Fibroblast of skin of right quadriceps (primary cell): ENCODE measurements around the gene DAW1.

Source experiments
- DNase-seq: peaks from one replicate; pipeline ENCODE4 v3.0.0-alpha.2; 2013

Gene DAW1

DNA sequence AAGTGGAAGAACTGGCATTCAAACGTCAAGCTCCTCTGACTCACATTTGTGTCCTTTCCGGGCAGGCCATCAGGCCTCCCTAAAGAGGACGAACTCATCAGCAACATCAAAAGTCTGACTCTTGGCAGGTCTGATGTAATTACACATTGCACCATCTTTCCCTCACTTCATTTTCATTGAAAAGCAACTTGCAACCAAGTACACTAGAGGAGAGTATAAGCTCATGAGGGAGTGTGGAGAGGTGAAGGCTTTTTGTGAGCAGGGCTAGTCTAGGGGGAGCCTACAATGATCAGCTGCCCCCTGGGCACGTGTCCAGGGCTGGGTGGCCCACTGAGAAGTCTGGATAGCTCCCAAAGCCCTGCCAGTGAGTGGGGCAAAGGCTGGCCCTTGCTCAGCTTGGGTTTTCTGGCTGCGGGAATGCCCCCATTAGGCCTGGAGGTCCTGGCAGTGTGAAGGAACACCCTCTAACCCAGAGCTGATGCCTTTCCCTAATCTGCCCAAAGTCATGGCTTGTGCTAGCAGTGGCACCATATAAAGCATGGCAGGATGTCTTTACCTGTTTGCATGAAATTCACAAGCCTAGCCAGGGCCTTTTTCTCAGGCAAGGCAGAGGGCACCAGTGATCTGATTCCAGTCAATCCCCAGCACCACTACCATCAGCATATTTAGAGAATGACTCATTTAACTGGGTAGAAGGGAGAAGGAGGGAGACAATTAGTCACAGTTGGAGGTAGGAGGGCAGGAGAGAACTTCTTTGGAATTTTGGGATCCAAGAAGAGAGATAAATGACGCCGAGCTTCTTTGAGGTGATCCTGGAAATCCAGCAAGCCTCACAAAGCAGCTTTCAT is 8.5 kb upstream of the DAW1 start:
- peak; percentile 79 for DNase-seq

DNA sequence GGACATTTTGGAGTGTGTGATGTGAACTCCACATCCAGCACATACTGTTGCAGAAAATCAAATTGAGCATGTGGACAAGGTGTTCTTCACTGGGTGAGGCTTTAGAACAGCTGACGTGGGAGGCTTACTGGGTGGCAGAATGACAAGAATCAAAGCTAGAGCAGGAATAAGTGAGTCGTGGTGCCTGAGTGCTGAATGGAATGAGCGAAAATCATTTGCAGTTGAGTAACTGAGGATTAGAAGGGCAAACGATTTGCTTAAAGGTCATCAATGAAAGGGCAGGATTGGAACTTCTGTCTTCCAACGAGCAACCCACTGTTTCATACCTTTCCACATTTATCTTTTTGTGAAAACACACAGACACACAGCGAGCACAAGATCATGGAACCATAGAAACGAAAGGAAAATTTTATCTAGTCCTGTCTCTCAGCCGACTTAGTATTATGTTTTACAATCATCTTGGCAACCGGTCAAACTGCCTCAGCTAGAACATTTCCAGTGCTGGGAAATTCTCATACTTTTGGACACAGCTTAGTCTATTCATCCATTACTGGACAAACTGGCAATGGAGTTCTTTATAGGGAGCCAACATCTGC is 7.2 kb upstream of the DAW1 start:
- peak; percentile 34 for DNase-seq

DNA sequence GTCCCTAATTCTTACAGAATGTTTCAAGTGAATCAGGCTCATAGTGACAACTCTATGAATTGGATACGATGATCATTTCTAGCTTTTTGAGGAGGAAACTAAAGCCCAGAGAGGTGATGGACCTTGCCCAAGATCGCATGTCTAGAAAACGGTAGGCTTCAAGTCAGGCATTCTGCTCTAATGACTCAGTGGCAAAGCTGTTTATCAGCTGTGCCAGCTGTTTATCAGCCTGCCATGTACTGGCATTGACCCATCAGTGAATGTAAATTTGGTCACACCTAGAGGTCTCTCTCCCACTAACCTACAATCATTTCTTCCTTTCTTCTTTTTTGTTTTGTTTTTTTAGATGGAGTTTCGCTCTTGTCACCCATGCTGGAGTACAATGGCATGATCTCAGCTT is 6.1 kb upstream of the DAW1 start:
- DNase-seq: no peak

DNA sequence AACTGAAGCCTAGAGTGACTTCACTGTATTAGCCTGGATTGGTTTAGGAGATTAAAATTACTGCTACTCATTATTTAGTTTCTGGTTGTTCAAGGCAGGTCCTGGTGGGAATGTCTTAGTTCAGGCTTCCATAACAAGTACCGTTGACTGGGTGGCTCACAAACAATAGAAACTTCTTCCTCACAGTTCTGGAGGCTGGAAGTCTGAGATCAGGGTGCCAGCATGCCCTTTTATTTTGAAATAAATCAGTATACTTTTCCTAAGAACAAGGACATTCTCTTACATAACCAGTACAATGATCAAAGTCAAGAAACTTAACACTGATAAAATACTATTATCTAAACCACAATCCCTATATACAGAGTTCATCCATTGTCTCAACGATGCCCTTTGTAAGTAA is 4.0 kb upstream of the DAW1 start:
- no peak for DNase-seq

DNA sequence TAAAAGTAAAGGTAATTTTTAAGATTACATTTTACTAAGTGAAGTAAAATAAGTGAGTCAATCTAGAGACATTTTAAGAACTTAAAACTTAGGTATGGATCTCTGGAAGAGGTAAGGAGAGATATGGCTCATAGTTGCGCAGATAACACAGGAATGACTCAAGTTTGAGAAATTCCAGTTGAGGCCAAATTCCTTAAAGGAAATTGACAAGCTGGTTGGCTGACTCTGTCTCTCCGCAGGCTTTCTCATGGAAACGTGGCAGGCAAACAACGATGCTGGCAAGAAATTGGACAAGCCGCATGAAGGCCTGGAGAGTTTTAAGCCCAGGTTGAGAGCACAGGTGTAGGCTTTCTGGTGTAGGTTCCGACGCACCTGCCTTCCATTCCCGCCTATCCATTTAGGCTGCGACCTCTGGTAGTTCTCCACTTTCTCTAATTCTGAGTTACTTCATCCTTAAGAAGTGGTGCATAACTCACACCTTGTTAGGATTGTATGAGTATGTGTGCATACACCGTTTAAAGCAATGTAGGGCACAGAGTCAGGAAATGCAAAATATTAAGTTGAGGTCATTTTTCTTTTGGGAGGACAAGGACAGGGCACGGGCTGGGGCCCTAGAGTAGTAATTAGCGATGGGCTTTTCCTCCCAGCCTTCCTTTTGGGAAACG is 589 bp upstream of the DAW1 start:
- peak; percentile 79 for DNase-seq

DNA sequence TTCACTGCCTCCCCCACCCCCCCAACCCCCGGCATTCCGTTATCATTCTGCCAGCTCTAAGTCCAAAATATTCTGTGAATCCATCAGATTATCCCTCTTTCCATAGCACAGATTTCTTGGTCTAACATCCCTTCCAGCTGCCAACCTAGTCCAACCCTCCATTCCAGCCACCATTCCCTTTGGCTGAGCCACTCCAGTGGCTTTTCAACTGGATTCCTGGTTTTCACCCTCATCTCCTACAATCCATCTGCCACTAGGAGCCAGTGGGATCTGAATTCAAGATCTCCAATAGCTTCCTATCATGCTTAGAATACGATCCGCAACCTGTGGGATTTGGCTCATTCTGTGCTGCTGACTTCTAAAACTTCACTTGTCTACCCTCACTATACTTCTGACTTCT is 1.2 kb downstream of the DAW1 start:
- DNase-seq: no peak

DNA sequence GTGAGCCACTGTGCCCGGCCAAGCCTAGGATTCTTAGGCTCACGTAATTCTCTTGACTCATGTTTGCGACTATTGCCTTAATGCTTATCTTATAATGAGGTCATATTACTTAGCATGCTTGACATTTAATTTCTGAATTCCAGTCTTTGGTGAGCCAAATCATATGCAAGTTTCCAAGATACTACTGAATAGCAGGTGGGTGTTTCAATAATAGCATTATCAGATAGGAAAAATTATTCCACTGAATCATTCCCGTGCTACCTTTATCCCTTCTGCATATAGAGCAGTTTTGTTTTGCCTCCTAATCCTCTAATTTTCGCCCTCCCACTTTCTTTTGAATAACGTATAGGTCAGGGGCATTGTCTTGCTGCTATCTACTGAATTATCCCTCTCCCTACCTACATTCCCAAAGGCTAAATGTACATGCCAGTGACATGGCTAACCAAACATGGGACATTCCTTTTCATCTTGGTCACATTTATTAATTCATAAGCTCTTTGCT is 4.9 kb downstream of the DAW1 start:
- DNase-seq: no peak

DNA sequence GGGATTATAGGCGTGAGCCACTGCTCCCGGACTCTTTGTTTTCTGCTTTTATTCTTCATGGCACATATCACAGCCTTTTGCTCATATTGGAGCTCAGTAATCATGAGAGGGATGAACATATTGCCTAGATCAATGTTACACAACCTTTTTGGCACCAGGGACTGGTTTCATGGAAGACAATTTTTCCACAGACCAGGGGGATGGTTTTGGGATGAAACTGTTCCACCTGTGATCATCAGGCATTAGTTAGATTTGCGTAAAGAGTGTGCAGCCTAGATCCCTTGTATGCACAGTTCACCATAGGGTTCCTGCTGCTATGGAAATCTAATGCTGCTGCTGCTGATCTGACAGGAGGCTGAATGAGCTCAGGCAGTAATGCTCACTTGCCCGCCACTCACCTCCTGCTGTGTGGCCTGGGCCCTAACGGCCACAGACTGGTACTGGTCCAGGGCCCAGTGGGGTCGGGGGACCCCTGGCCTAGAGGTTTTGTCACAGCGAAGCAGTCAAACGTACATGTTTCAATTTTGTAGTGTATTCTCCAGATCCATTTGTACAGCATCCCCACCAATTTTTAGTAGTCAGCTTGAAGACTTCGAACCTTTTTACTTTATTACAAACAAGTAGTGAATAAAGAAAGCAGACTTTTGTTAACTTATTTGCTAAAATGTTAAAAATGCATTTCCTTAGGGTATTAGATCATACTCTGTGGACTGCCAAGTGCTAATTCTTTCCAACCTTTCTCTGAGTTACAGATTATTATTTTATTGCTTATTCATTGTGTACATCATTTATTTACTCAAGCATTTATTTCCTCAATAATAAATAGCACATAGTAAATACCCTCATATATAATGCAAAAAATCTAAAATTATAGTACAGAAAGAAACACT is 6.2 kb downstream of the DAW1 start:
- no peak for DNase-seq

DNA sequence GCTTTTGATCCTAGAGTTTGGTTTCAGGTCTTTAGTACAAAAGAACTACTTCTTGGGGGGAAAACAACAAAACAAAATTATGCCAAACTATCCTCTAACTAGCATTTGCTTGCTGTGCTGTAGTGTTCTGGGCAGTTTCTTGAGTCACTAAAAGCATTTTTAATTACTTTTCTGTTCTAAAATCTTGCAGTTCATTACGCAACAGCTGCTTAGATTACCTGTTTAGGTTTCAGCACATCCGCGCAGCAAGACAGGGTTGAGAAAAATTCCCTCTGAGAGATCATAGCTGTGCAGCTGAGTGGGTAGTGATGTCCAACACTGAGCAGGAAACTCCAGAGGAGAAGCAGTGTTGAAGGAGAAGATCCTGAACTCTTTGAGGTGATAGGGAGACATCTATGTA is 9.0 kb downstream of the DAW1 start:
- DNase-seq: no peak

DNA sequence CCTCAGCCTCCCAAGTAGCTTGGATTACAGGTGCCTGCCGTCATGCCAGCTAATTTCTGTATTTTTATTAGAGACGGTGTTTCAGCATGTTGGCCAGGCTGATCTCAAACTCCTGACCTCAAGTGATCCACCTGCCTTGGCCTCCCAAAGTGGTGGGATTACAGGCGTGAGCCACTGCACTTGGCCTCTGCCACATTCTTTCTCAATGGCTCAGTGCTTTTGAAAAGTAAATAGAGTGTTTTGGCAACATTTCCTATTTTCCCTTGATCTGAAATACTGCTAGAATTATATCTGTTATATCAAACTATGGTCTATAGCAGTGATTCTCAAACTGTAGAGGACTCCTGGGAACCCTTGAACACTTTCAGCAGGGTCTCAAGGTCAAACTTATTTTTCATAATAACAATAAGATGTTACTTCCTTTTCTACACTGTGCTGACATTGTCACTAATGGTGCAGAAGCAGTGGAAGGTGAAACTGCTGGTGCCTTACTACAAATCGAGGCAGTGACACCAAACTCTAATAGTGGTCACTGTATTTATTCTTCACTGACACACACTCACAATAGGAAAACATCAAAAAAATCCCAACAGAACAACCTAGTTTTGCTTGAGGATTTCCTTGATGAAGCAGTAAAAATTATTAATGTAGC is 10.6 kb downstream of the DAW1 start:
- no peak for DNase-seq

DNA sequence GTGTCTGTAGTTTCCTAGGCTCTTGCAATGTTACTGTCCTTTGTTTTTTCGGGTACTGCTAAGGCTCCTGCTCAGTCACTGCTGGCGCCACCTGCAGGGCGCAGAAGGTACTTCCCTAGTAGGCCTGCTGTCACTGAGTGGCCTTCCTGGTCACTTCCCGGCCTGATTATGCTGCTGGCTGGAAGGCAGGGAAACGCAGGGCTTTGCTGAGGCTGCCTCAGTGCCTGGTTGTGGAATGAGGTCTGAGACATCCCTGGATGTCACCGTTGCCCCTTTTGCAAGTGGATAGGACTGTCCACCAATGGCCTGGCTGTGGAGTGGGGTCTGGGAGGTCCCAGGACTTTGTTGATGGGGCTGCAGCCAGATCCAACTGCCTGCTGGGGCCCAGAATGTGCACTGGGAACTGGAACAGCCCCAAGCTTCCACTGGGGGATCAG is 13.1 kb downstream of the DAW1 start:
- peak; percentile 55 for DNase-seq

DNA sequence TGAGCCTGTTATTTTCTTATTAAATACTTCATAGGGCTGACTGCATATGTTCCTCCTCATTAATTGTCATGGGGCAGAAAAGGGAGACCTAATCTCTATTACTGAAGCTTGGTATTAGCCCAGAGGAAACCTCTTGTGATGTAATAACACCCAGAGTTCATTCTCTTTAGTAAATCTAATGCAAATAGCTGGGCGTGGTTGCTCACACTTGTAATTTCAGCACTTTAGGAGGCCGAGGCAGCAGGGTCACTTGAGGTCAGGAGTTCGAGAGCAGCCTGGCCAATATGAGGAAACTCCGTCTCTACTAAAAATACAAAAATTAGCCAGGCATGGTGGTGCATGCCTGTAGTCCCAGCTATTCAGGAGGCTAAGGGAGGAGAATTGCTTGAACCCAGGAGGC is 14.7 kb downstream of the DAW1 start:
- no peak for DNase-seq

DNA sequence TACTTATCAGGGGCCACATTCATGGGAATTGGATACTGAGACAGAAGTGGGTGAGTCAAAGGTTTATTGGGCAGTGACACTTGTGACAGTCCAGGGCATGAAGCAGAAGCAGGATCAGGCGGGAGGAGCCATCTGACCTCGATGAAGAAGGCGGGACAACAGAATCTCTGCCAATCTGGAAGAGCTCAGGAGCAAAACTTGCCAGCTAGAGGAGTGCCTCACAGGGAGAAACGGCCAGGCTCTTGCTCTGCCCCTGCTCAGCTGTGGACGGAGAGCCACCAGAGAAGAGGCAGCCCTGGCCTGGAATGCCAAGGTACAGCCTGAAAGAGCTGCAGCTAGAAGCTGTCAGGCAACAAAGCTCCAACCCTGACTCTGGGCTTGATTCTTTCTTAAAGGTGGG is 16.9 kb downstream of the DAW1 start:
- DNase-seq: no peak

DNA sequence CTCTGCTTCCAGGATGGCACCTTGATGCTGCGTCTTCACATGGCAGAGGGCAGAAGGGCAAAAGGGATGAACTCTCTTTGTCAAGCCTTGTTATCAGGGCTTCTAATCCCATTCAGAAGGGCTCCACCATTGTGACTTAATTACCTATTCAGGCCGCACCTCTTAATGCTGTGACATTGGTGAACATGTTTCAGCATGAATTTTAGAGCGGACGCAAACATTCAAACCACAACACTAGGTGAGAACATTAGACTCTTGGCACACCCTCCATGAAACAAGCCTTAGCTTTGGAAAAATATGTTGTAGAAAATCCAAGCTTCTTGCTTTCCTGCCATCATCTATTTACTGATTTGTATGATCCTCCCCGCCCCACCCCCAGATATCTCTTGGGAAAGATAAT is 17.9 kb downstream of the DAW1 start:
- DNase-seq: no peak

DNA sequence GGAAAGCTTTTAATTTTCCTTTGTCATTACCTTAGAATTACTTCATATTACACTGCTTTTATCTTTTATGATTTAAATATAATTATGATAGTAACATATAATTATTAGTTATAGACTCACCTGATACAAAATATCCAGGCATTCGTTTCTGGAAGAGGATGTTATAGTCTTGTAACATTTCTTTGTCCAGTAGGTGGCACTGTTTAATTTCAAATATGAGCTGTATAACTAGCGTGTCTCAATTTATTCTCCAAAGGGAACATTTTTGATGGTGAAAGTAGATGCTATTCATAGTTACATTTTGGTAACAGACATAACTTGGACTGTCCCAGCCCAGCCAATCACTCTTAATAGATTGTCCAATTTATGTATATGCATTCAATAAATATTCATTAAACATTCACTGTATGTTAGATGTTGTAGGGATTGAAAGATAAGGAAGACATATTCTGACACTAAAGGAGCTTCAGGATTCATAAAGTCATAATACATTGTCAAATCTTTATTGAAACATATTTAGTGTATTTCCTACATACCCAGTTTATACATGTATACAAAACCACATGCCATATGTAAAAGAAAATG is 19.2 kb downstream of the DAW1 start:
- peak; percentile 46 for DNase-seq

DNA sequence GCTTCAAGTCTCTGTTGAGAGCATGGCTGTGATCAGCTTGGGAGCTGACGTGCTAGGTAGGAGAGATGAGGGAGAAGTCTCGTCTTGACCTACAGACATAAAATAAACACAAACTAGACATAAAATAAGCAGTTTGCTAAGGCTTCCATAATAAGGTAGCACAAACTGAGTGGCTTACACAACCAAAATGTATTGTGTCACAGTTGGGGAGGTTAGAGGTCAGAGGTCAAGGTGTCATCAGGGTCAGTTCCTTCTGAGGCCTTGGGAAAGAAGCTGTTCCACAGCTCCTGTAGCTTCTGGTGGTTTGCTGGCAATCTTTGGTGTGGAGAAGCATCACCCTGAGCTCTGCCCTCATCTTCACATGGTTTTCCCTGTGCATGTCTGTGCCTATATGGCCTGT is 20.2 kb downstream of the DAW1 start:
- DNase-seq: no peak

DNA sequence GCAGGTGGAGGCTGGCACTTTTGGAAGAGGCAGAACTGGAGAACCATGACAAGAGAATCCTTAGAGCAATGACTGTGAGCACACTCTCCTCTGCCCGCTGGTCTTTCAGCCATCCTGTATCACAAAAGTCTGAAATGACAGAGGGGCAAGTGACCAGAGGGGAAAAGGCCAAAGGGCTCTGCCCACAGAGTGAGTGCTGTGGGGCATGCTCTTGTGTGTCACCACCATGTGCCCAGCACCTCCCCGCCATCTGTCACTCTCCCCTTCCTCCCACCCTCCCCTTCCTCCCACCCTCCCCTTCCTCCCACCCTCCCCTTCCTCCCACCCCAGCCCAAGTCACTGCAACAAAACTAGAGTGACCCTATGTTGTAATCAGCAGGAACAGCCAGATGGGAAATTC is 31.9 kb downstream of the DAW1 start:
- DNase-seq: no peak

DNA sequence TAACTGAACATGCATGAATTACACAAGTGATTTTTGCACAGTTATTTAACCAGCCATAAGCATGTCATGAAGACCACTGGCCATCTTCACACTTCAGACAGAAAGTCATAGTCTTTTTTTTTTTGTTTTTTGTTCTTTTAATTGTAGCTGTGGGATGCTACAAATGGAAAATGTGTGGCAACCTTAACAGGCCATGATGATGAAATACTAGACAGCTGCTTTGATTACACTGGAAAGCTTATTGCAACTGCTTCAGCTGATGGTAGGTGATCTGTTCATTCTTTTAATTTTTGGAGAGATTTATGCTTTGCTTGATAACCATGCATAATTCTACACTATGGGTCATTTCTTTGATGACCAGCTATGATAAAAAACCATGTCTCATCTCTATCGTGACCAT is 35.6 kb downstream of the DAW1 start:
- DNase-seq: no peak

DNA sequence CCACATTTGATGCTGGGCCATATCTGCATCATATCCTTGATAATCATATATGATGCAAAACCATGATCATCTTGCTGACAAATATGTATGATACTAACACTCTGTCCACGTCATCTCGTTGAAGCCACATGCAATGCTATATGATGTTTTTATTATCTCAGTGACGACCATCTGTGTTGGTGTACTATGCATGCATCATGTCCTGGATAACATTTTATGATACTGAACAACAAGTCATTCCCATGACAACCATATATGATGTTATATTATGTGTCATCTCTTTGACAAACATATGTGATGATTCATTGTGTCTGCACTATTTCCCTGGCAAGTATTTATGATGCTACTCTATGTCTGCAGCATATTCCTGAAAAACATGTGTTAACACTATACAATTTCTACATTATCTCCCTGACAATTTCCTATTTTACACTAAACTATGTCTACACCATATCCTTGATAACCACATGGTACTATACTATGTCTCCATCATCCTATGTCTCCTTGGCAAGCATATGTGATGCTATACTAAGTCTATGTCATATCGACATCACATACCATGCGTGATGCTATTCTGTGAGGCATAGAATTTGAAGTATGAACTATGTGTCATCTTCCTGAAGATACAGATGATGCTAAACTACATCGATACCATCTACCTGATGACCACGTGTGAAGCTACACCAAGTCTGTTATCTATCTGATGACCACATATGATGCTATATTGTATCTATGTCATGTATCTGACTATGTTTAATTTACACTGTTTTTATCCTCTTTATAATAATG is 37.0 kb downstream of the DAW1 start:
- peak; percentile 37 for DNase-seq

DNA sequence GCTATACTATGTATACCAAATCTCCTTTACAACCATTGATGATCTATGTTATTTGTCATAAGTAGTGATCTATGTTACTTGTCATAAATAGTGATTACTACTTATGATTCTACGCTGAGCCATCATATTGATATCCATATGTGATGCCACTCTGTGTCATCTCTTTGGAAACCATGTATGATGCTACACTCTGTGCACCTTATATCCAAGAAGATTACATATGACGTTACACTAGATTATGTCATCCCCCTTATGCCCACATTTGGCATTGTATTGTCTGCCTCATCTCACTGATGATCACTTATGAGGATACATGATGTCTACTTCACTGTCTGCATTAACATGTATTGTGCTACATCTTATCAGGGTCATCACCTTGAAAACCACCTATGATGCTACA is 42.9 kb downstream of the DAW1 start:
- no peak for DNase-seq

DNA sequence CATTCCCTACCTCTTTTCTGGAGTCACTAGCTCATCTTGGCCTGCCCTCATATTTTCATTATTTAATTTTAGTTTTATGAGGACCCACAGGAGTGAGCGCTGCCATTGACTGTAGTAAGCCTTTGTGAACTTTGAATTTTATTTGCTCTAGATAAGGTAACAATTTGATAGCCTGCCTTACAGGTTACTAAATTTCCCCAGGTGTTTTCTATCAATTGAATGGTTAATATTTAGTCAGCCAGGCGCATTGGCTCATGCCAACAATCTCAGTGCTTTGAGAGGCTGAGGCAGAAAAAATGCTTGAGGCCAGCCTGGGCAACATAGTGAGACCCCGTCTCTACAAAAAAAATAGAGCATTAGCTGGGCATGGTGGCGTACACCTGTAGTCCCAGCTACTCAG is 50.2 kb downstream of the DAW1 start:
- no peak for DNase-seq
